Left forelimb (tissue), 1 donor: Measurements from ENCODE around the gene FGF4.

ENCODE experiments used
- DNase-seq: peaks from one replicate; pipeline ENCODE4 v3.0.0-alpha.2; 2018; ENCODE audit warnings: low spot score

Gene FGF4

DNA sequence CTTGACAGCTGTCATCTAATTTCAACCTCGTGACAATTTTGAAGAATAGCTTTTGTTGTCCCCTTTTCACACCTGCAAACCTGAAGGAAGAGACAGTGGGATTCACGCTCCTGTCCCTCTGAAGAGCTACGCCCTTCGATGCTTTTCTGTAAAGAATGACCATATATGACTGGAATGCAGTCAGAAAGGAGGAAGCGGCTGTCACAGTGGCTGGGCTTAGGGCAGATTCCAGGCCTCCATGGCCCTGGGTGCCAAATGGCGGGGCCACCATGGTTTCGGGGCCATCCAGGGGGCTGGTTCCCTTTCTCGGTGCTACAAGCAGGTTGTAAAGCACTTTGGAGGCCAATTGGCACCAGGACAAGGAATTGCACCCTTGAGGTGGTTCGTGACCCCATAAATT lies 49.1 kb downstream of the FGF4 start:
- DNase-seq = no peak

DNA sequence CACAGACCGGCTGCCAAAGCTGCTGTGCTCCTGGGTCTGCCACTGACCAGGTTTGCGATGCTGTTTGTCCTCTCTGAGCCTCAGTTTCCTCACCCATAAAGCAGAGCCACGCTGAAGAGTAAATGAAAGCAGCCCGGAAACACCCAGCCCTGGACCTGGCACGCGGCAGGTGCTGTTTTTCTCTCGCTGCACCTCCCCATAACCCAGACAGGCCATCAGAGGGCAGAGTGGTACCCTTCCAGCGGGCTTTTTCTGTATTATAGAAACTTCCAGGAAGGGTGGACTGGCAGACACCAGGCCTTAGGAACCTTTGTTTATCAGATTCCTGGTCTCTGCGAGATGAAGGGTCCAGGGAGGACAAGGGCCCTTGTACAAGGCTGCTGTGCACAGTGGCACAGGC lies 53.4 kb downstream of the FGF4 start:
- DNase-seq = no peak

DNA sequence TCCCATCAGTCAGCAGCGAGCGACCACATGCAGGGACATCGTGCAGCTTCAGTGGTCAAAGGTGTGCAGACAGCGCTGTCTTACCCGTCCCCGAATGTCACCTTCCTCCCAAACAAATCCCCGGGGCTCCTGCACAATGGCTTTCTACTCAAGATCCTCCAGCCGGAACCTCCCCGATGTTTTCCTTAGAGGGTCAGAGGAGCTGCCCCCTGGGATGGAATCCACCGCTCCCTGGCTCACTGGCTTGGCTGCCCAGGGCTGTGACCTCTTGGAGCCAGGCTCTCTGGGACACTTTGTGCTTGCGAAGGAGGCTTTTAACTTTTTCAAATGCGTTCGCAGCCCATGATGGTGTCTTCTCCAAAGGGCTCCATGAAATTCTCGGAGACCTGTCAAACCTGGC lies 54.0 kb downstream of the FGF4 start:
- DNase-seq = no peak
